OCI-LY3 (cell line): ENCODE measurements around the gene SLC17A3.

Source experiments
- CTCF ChIP-seq: fragments of 200-600, 300-600 bp; sonication (generic); IDR thresholded peaks from 2 replicates; pipeline ENCODE4 v1.5.1; 2014; ENCODE audit warnings: antibody characterized with exemption, low read length, low read depth
- EZH2phosphoT487 ChIP-seq: fragments of 200-600 bp; shearing (Covaris generic); IDR thresholded peaks from 2 replicates; pipeline ENCODE4 v1.6.1; 2018; ENCODE audit warnings: antibody characterized with exemption, mixed run types, low read depth

GRCh38 chr6:25829375-25829774, 44.7 kb downstream of the SLC17A3 start:
- TF ChIP-seq CTCF: no peak
- TF ChIP-seq EZH2phosphoT487: no peak
